D721Med (cell line): ENCODE measurements around the gene CD44.

Experiments used
- DNase-seq: peaks from one replicate; pipeline ENCODE4 v3.0.0; 2011; ENCODE audit warnings: low spot score; ENCODE audit not compliant: insufficient read length
- FAIRE-seq: peaks from 2 replicates; lab custom pipeline; 2011; peaks lifted over from hg19 to GRCh38; lab: Jason Lieb, UNC
- TF ChIP-seq, protein P1 (sequence below): IDR thresholded peaks from 2 replicates; pipeline ENCODE4 v1.5.1; 2012; ENCODE audit warnings: mild to moderate bottlenecking, control low read depth; ENCODE audit not compliant: insufficient read depth; ENCODE audit errors: missing control alignments

CD44 gene

GRCh38 chr11:35131886-35132285, 7.1 kb upstream of the CD44 start:
- TF ChIP-seq, protein P1, sequence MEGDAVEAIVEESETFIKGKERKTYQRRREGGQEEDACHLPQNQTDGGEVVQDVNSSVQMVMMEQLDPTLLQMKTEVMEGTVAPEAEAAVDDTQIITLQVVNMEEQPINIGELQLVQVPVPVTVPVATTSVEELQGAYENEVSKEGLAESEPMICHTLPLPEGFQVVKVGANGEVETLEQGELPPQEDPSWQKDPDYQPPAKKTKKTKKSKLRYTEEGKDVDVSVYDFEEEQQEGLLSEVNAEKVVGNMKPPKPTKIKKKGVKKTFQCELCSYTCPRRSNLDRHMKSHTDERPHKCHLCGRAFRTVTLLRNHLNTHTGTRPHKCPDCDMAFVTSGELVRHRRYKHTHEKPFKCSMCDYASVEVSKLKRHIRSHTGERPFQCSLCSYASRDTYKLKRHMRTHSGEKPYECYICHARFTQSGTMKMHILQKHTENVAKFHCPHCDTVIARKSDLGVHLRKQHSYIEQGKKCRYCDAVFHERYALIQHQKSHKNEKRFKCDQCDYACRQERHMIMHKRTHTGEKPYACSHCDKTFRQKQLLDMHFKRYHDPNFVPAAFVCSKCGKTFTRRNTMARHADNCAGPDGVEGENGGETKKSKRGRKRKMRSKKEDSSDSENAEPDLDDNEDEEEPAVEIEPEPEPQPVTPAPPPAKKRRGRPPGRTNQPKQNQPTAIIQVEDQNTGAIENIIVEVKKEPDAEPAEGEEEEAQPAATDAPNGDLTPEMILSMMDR, result no peak
- FAIRE-seq, result no peak
- no peak for DNase-seq

GRCh38 chr11:35133656-35134055, 5.3 kb upstream of the CD44 start:
- TF ChIP-seq, protein P1, result no peak
- FAIRE-seq, result no peak
- no peak for DNase-seq

DNA sequence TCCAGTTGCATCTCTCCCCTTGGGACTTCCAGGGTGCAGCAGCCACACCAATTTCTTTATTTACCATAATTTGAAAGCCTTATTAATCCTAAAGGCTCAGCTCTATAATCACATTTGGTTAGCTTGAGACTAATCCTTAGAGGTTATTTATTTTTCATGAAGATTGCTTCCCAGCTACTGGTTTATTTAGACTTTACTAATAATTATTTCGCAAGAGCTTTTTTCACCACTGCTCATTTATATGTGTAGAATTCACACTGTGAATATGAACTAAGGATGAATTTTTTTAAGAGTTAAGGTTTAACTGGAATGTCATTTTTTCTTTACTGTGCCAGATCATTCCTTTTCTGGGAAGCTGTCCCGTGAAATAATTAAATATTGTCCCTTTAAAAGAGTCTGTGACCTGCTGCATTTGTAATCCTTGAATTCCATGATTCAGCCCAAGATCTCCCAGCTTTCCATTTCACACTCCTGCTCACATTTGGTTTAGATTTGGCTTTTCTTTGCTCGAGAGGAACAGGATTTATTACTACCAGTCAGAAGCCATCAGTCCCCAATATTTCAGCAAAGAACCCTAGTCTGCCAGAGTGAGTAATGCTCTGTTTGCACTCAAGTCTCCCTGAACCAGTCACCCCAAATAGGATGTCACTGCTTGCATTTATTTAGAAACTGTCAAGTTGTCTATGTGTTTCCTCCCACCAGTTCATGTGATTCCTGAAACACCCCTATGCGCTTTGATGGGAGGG, 4.4 kb upstream of the CD44 start:
- DNase-seq, result peak; percentile 34
- TF ChIP-seq, protein P1, result no peak
- no peak for FAIRE-seq

GRCh38 chr11:35135222-35135621, 3.7 kb upstream of the CD44 start:
- FAIRE-seq (no peak), DNase-seq (no peak)
- TF ChIP-seq, protein P1, result no peak

GRCh38 chr11:35136311-35136710, 2.7 kb upstream of the CD44 start:
- FAIRE-seq (no peak), DNase-seq (no peak)

DNA sequence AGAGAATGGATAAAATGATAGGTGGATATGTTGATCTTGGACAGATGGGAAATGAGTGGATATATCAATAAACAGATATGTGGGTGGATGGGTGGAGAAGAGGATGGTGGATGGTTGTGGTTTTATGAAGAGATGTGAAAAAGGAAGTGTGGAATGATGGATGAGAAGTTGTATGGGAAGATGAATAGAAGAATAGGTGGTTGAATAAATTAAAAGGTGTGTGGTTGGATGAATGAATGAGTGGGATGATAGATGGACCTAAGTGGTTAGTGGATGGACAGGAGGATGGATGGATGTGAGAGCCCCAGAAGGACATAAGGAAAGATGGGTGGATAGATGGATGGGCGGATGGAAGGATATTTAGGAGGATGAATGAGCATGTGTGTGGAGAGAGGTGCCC, 913 bp upstream of the CD44 start:
- TF ChIP-seq, protein P1, result no peak
- FAIRE-seq, result no peak
- DNase-seq, result no peak

More at GRCh38 chr11:35136311-35136710, 2.7 kb upstream of the CD44 start:
- TF ChIP-seq, protein P1, result no peak

- FAIRE-seq (no peak), DNase-seq (no peak)
- TF ChIP-seq, protein P1, result no peak
Observed at GRCh38 chr11:35138606-35138942, 397 bp upstream of the CD44 start.
